GM18520 (cell line): ENCODE results near the gene RBFOX1.

Experiments used
- ATAC-seq: cut with Tn5 transposase; IDR thresholded peaks from one replicate; pipeline ENCODE4 v1.9.1; 2021; ENCODE audit not compliant: unreplicated experiment

The RBFOX1 gene

GRCh38 chr16:7515543-7515942 is 182.9 kb downstream of the RBFOX1 start:
- ATAC-seq: no peak

GRCh38 chr16:7517496-7517895 is 184.9 kb downstream of the RBFOX1 start:
- no peak for ATAC-seq

GRCh38 chr16:7518158-7518557 is 185.5 kb downstream of the RBFOX1 start:
- no peak for ATAC-seq

GRCh38 chr16:7521834-7522233 is 189.2 kb downstream of the RBFOX1 start:
- ATAC-seq: no peak

GRCh38 chr16:7524419-7524818 is 191.8 kb downstream of the RBFOX1 start:
- no peak for ATAC-seq

GRCh38 chr16:7526736-7527135 is 194.1 kb downstream of the RBFOX1 start:
- ATAC-seq: no peak

- ATAC-seq: no peak
Measured at GRCh38 chr16:7532534-7532933, 199.9 kb downstream of the RBFOX1 start.

- ATAC-seq: no peak
Measured at GRCh38 chr16:7534749-7535148, 202.1 kb downstream of the RBFOX1 start.

GRCh38 chr16:7541026-7541425 is 208.4 kb downstream of the RBFOX1 start:
- no peak for ATAC-seq

- no peak for ATAC-seq
Measured at GRCh38 chr16:7545251-7545650, 212.6 kb downstream of the RBFOX1 start.

GRCh38 chr16:7546948-7547347 is 214.3 kb downstream of the RBFOX1 start:
- ATAC-seq: no peak

- ATAC-seq: no peak
Measured at GRCh38 chr16:7547736-7548135, 215.1 kb downstream of the RBFOX1 start.

GRCh38 chr16:7548796-7549318 is 216.2 kb downstream of the RBFOX1 start:
- no peak for ATAC-seq

- no peak for ATAC-seq
Measured at GRCh38 chr16:7550096-7550495, 217.5 kb downstream of the RBFOX1 start.

- ATAC-seq: no peak
Measured at GRCh38 chr16:7555459-7555858, 222.8 kb downstream of the RBFOX1 start.

- no peak for ATAC-seq
Measured at GRCh38 chr16:7561908-7562405, 229.3 kb downstream of the RBFOX1 start.

GRCh38 chr16:7566360-7566759 is 233.7 kb downstream of the RBFOX1 start:
- no peak for ATAC-seq

GRCh38 chr16:7571366-7571765 is 238.7 kb downstream of the RBFOX1 start:
- no peak for ATAC-seq

GRCh38 chr16:7577588-7577987 is 244.9 kb downstream of the RBFOX1 start:
- ATAC-seq: no peak

GRCh38 chr16:7579454-7579853 is 246.8 kb downstream of the RBFOX1 start:
- no peak for ATAC-seq

- ATAC-seq: no peak
Measured at GRCh38 chr16:7581175-7581574, 248.5 kb downstream of the RBFOX1 start.

- no peak for ATAC-seq
Measured at GRCh38 chr16:7583396-7583795, 250.8 kb downstream of the RBFOX1 start.

- no peak for ATAC-seq
Measured at GRCh38 chr16:7584561-7584960, 251.9 kb downstream of the RBFOX1 start.
